Osteoblast (primary cell): Measurements from ENCODE around the gene MRGPRE. TPM values are rescaled to one million over a fixed set of nuclear protein-coding genes. Genes with fewer than 3 reads are reported as not detected.

Experiments used
- DNase-seq: peaks from one replicate; pipeline ENCODE4 v3.0.0; 2011; ENCODE audit warnings: low spot score, mixed read lengths; ENCODE audit not compliant: insufficient read length; ENCODE audit errors: missing footprints
- H2AFZ ChIP-seq: 2 replicates; pipeline ENCODE4 v1.6.0; 2011; ENCODE audit warnings: mild to moderate bottlenecking, low read length
- H3K27ac ChIP-seq: 2 replicates; pipeline ENCODE4 v1.5.1; 2011; ENCODE audit warnings: mild to moderate bottlenecking, low read depth, low read length, moderate library complexity
- H3K27me3 ChIP-seq: 2 replicates; pipeline ENCODE4 v1.6.0; 2012; ENCODE audit warnings: mild to moderate bottlenecking, control low read depth, inconsistent platforms, low read length, moderate library complexity; ENCODE audit not compliant: insufficient read depth
- H3K36me3 ChIP-seq: 2 replicates; pipeline ENCODE4 v1.5.1; 2011; ENCODE audit warnings: mild to moderate bottlenecking, low read length, control low read depth, moderate library complexity; ENCODE audit not compliant: insufficient read depth
- H3K4me1 ChIP-seq: 2 replicates; pipeline ENCODE4 v1.5.1; 2011; ENCODE audit warnings: mild to moderate bottlenecking, low read length, control low read depth, moderate library complexity; ENCODE audit not compliant: insufficient read depth
- H3K4me2 ChIP-seq: 2 replicates; pipeline ENCODE4 v1.6.0; 2011; ENCODE audit warnings: mild to moderate bottlenecking, low read length; ENCODE audit not compliant: insufficient read depth
- H3K4me3 ChIP-seq: fragments of 200-600 bp; sonication (generic); 3 replicates; pipeline ENCODE4 v1.5.1; 2012; ENCODE audit warnings: mild to moderate bottlenecking, low read length, inconsistent platforms; ENCODE audit not compliant: insufficient read depth
- H3K79me2 ChIP-seq: 2 replicates; pipeline ENCODE4 v1.6.0; 2012; ENCODE audit warnings: mild to moderate bottlenecking, low read length, control low read depth, inconsistent platforms; ENCODE audit not compliant: insufficient read depth
- H3K9me3 ChIP-seq: 2 replicates; pipeline ENCODE4 v1.5.1; 2011; ENCODE audit warnings: low read depth, low read length, control low read depth
- H4K20me1 ChIP-seq: 2 replicates; pipeline ENCODE4 v1.6.0; 2012; ENCODE audit warnings: mild to moderate bottlenecking, low read length, control low read depth; ENCODE audit not compliant: insufficient read depth
- total RNA-seq: library from RNA; depleted of rRNA; stranded (reverse); fragments of >200 nt; gene quantifications from 2 replicates; pipeline ENCODE4 v1.2.3, GENCODE V29; 2012
- TF ChIP-seq, protein P1 (sequence below): IDR thresholded peaks from 2 replicates; pipeline ENCODE4 v1.5.1; 2011; ENCODE audit warnings: mild to moderate bottlenecking, low read depth, low read length, moderate library complexity; ENCODE audit errors: extremely low read depth

The MRGPRE gene
- total RNA-seq, 1 donor = under 0.01 TPM

DNA sequence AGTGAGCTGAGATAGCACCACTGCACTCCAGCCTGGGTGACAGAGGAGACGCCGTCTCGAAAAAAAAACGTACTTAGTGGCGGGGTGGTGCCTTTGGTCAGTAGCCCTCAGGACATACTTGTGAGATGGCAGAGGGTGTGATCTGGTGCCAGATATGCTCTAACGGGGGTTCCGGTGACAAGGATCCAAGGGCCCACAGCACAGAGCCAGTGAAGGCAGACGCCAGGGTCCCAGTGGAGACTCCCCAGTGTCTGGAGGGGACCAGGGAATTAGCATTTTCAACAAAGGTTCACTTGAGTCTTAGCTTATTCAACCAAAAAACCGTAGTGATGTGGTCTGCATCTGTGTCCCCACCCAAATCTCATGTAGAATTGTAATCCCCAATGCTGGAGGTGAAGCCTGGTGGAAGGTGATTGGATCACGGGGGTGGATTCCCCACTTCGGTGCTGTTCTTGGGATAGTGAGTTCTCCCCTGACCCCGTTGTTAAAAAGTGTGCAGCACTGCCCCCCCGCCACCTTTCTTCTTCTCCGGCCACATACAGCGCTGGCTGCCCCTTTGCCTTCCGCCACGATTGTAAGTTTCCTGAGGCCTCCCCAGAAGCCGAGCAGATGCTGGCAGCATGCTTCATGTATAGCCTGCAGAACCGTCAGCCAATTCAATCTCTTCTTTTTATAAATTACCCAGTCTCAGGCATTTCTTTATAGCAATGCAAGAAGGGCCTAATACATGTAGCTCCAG lies 40.5 kb downstream of the MRGPRE start:
- Histone ChIP-seq H3K9me3 (no peaks in the 10 kb centered on the region), H3K36me3 (no peaks in the 10 kb centered on the region), H3K4me3 (no peak overlapping the region), H3K79me2 (no peaks in the 10 kb centered on the region), H3K4me2 (no peak overlapping the region), H2AFZ (no peak overlapping the region), H3K4me1 (no peaks in the 10 kb centered on the region), H3K27ac (no peak overlapping the region), H3K27me3 (peaks cover 6% of the 10 kb centered on the region), H4K20me1 (no peaks in the 10 kb centered on the region)
- DNase-seq = peak; percentile 34
- TF ChIP-seq, protein P1, sequence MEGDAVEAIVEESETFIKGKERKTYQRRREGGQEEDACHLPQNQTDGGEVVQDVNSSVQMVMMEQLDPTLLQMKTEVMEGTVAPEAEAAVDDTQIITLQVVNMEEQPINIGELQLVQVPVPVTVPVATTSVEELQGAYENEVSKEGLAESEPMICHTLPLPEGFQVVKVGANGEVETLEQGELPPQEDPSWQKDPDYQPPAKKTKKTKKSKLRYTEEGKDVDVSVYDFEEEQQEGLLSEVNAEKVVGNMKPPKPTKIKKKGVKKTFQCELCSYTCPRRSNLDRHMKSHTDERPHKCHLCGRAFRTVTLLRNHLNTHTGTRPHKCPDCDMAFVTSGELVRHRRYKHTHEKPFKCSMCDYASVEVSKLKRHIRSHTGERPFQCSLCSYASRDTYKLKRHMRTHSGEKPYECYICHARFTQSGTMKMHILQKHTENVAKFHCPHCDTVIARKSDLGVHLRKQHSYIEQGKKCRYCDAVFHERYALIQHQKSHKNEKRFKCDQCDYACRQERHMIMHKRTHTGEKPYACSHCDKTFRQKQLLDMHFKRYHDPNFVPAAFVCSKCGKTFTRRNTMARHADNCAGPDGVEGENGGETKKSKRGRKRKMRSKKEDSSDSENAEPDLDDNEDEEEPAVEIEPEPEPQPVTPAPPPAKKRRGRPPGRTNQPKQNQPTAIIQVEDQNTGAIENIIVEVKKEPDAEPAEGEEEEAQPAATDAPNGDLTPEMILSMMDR = no peak

DNA sequence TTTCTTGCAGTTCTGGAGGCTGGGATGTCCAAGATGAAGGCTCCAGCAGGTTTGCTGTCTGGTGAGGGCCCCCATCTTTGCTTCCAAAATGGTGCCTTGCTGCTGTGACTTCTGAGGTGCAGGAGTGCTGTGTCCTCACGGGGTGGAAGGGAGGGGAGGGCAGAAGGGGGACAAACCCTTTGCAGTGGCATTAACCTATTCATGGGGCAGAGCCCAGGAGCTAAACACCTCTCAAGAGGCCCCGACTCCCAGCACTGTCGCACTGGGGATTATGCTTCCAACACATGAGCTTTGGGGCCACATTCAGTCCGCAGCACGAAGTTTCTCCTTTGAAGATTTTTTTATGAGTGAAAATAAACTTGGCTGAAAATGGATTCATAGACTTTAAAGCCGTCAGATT lies 41.6 kb downstream of the MRGPRE start:
- peak; percentile 13 for DNase-seq
- TF ChIP-seq, protein P1 = no peak
- Histone ChIP-seq H3K36me3 (no peaks in the 10 kb centered on the region), H2AFZ (no peak overlapping the region), H3K4me1 (no peaks in the 10 kb centered on the region), H3K79me2 (no peaks in the 10 kb centered on the region), H3K4me3 (no peak overlapping the region), H3K27me3 (peaks cover 6% of the 10 kb centered on the region), H4K20me1 (no peaks in the 10 kb centered on the region), H3K4me2 (no peak overlapping the region), H3K9me3 (no peaks in the 10 kb centered on the region), H3K27ac (no peak overlapping the region)

DNA sequence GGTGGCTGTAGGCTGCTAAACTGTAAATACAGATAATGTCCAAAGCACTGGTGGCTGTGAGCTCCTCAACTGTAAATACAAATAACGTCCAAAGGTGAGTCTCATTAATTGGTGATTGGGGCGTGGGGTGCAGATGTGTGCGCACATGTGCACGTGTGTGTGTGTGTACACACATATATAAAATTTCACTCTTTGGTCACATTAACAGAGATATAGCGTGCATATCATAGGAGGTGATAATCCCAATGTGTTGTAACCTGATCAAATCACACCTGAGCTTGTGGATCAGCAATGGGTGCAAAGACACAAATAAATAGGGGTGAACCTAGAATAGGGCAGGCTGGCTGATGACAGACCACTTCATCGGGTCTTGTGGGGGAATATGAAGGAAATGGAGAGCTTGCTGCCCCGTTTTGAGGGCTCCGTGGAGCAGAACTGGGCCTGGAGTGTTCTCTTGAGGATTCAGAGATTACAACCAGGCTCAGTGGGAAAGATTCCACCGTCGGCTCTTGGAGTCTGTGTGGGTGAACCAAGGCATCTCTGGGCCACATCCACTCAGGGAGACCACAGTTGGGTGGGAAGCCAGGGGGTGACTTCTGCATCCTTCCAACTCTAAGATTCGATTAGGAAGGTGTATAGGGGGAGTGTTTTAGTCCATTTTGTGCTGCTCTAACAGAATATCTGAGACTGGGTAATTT lies 42.2 kb downstream of the MRGPRE start:
- H3K9me3 ChIP-seq = no peaks in the 10 kb centered on the region
- TF ChIP-seq, protein P1 = no peak
- no peaks in the 10 kb centered on the region for H3K36me3 ChIP-seq
- no peak overlapping the region for H2AFZ ChIP-seq
- DNase-seq = peak; percentile 47
- H3K4me1 ChIP-seq = no peaks in the 10 kb centered on the region
- H3K4me2 ChIP-seq = no peak overlapping the region
- H3K79me2 ChIP-seq = no peaks in the 10 kb centered on the region
- no peak overlapping the region for H3K4me3 ChIP-seq
- peaks cover 6% of the 10 kb centered on the region for H3K27me3 ChIP-seq
- no peak overlapping the region for H3K27ac ChIP-seq
- H4K20me1 ChIP-seq = no peaks in the 10 kb centered on the region

DNA sequence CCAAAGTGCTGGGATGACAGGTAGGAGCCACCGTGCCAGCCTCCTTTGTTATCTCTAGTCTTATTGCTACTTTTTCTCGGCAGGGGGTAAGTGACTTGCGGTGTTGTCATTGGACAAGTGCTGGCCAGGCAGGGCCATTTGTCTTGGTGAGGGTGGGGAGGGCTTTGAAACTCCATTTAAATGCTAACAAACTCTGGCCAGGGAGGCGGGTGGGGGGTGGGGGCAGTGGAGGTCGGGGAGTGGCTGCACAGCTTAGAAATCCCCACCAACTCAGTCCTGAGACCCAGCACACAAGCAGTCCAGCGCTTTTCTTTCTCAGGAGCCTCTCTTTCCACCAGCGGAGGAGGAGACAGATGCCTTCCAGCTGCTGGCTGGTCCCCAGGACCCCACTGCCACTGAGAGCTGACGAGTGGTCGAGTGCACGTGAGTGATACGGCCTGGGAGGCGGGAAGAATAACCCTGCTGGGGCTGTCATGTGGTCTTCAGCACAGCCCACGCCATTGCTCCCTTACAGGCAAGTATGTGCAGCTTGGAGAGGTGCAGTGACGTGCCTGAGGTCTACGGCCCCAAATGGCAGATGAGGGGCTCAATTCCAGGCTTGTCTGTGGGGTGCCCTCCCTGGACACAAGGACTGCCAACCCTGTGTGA lies 42.9 kb downstream of the MRGPRE start:
- H3K27me3 ChIP-seq = peaks cover 6% of the 10 kb centered on the region
- no peaks in the 10 kb centered on the region for H3K79me2 ChIP-seq
- H2AFZ ChIP-seq = no peak overlapping the region
- no peak overlapping the region for H3K27ac ChIP-seq
- H3K4me3 ChIP-seq = no peak overlapping the region
- no peak overlapping the region for H3K4me2 ChIP-seq
- H3K9me3 ChIP-seq = no peaks in the 10 kb centered on the region
- DNase-seq = peak; percentile 63
- no peaks in the 10 kb centered on the region for H3K4me1 ChIP-seq
- H3K36me3 ChIP-seq = no peaks in the 10 kb centered on the region
- TF ChIP-seq, protein P1 = no peak
- no peaks in the 10 kb centered on the region for H4K20me1 ChIP-seq
